Aorta (tissue), 5 donors: ENCODE results near the gene CD79A. TPM values are rescaled to one million over a fixed set of nuclear protein-coding genes. Genes with fewer than 3 reads are reported as not detected.

Experiments used
- ATAC-seq: fragments of 200-7000 bp; cut with Tn5 transposase; one replicate; pipeline ENCODE4 v1.9.1; 2022; ENCODE audit warnings: moderate library complexity; ENCODE audit not compliant: low FRiP score
- DNase-seq, 2 donors: peaks; one replicate each; pipeline ENCODE4 v3.0.0-alpha.2; 2020
- H3K27ac ChIP-seq, 2 donors: one replicate each; pipeline ENCODE4 v1.5.1; 2013; ENCODE audit warnings: low read length in 2 of 2, mild to moderate bottlenecking in 2 of 2, moderate library complexity in 2 of 2, control low read depth in 1 of 2, inconsistent platforms in 1 of 2, low read depth in 1 of 2
- H3K27me3 ChIP-seq, 2 donors: one replicate each; pipeline ENCODE4 v1.6.1; 2013; ENCODE audit warnings: control low read depth in 1 of 2, low read length in 1 of 2, mild to moderate bottlenecking in 1 of 2, moderate library complexity in 1 of 2; ENCODE audit not compliant: insufficient read depth in 2 of 2, control insufficient read depth in 1 of 2
- H3K36me3 ChIP-seq, 2 donors: one replicate each; pipeline ENCODE4 v1.6.1; 2013; ENCODE audit warnings: control low read depth in 1 of 2, low read length in 1 of 2, mild to moderate bottlenecking in 1 of 2; ENCODE audit not compliant: insufficient read depth in 2 of 2, control insufficient read depth in 1 of 2
- H3K4me1 ChIP-seq, 2 donors: one replicate each; pipeline ENCODE4 v1.6.1; 2013; ENCODE audit warnings: low read length in 2 of 2, control low read depth in 1 of 2, mild to moderate bottlenecking in 1 of 2, moderate library complexity in 1 of 2; ENCODE audit not compliant: insufficient read depth in 2 of 2, control insufficient read depth in 1 of 2
- H3K4me3 ChIP-seq, 2 donors: one replicate each; pipeline ENCODE4 v1.5.1; 2013; ENCODE audit warnings: low read length in 2 of 2, control low read depth in 1 of 2, mild to moderate bottlenecking in 1 of 2
- H3K9me3 ChIP-seq: one replicate; pipeline ENCODE4 v1.6.1; 2013; ENCODE audit warnings: mild to moderate bottlenecking, low read length; ENCODE audit not compliant: control insufficient read depth
- WGBS, 2 donors: extraction: QIAGEN DNeasy Blood & Tissue Kit; methylation state at CpG; one replicate each; pipeline ENCODE4 v1.1.7; 2013; 5-methylcytosine and 5-hydroxymethylcytosine counted together
- intact Hi-C, 2 donors: fragments of 100-400 bp; cut with DNase I; formaldehyde crosslinking; loops; one replicate each; pipeline versions ENCODE4 v1.14.2 to v1.15.0; 2022
- polyA plus RNA-seq, 2 donors: library from polyadenylated mRNA; stranded (reverse); fragments of 200-250 nt; gene quantifications; one replicate each; pipeline ENCODE4 v1.2.3, GENCODE V29; 2013
- total RNA-seq, 2 donors: library from RNA; stranded (reverse); fragmentation: NEBNext Ultra II Directional; extraction: Animal tissue kit (Norgen Biotek cat#: 25700); gene quantifications; one replicate each; pipeline ENCODE4 v1.2.1, GENCODE V29; 2021
- donor health status: healthy with polysubstance abuse.
- donor health status: Bipolar disorder and iron deficiency.
- donor health status: DM: no; HTN: no; CAD: no.
- donor health status: DM: no; HTN: no; CAD: no.
- donor health status: DM: yes; HTN: yes; CAD: no.

The CD79A gene
- total and polyA plus RNA-seq, 4 donors: 0.49 to 1.3 (median 0.79) TPM

- Histone ChIP-seq H3K4me1 (no peaks in the 10 kb centered on the region), H3K27me3 (peaks cover 0 to 2% of the 10 kb centered on the region in 2 donors), H3K9me3 (no peaks in the 10 kb centered on the region), H3K4me3 (no peak overlapping the region), H3K27ac (no peak overlapping the region), H3K36me3 (no peaks in the 10 kb centered on the region)
- intact Hi-C loops: no loop called here
- WGBS, 2 donors: 53 to 54% methylated on average over 12 of the region's 12 CpGs
- ATAC-seq: peak; percentile 12
- DNase-seq: no peak
Measured at GRCh38 chr19:41917676-41918075, 40.6 kb downstream of the CD79A start.

GRCh38 chr19:41918095-41918494 is 41.0 kb downstream of the CD79A start:
- H3K27me3 ChIP-seq: peaks cover 0 to 2% of the 10 kb centered on the region in 2 donors

GRCh38 chr19:41918653-41919244 is 41.7 kb downstream of the CD79A start:
- Histone ChIP-seq H3K4me3 (no peak overlapping the region), H3K27ac (no peak overlapping the region), H3K27me3 (peaks cover 0 to 2% of the 10 kb centered on the region in 2 donors), H3K9me3 (no peaks in the 10 kb centered on the region), H3K4me1 (no peaks in the 10 kb centered on the region), H3K36me3 (no peaks in the 10 kb centered on the region)
- intact Hi-C loops: no loop called here
- ATAC-seq (no peak), DNase-seq (no peak)
- 86 to 88% methylated on average over 5 of the region's 5 CpGs for WGBS, 2 donors

More at GRCh38 chr19:41918095-41918494, 41.0 kb downstream of the CD79A start:
- WGBS, 2 donors: 86 to 90% methylated on average over 6 of the region's 6 CpGs
- no peak overlapping the region for H3K4me3 ChIP-seq
- H3K9me3 ChIP-seq: no peaks in the 10 kb centered on the region
- ATAC-seq (no peak), DNase-seq (no peak)
- H3K4me1 ChIP-seq: no peaks in the 10 kb centered on the region
- intact Hi-C loops: no loop called here
- no peak overlapping the region for H3K27ac ChIP-seq
- no peaks in the 10 kb centered on the region for H3K36me3 ChIP-seq

- ATAC-seq: no peak
- no peaks in the 10 kb centered on the region for H3K9me3 ChIP-seq
- peaks cover 0 to 2% of the 10 kb centered on the region in 2 donors for H3K27me3 ChIP-seq
- H3K4me1 ChIP-seq: no peaks in the 10 kb centered on the region
- intact Hi-C loops: no loop called here
- H3K4me3 ChIP-seq: no peak overlapping the region
- no peak overlapping the region for H3K27ac ChIP-seq
- 86 to 92% methylated on average over 33 of the region's 33 CpGs for WGBS, 2 donors
- H3K36me3 ChIP-seq: no peaks in the 10 kb centered on the region
- no peak for DNase-seq
Measured at GRCh38 chr19:41919948-41920712, 43.1 kb downstream of the CD79A start.

GRCh38 chr19:41920882-41921576 is 44.0 kb downstream of the CD79A start:
- Histone ChIP-seq H3K9me3 (peaks cover 1% of the 10 kb centered on the region), H3K4me1 (no peaks in the 10 kb centered on the region), H3K36me3 (no peaks in the 10 kb centered on the region), H3K27ac (no peak overlapping the region), H3K4me3 (no peak overlapping the region), H3K27me3 (peaks cover 0 to 1% of the 10 kb centered on the region in 2 donors)
- DNase-seq: no peak
- ATAC-seq: no peak
- 6 to 9% methylated on average over 26 of the region's 26 CpGs for WGBS, 2 donors
- intact Hi-C loops: no loop called here

- ATAC-seq: no peak
- no peaks in the 10 kb centered on the region for H3K36me3 ChIP-seq
- intact Hi-C loops: no loop called here
- DNase-seq: no peak
- H3K9me3 ChIP-seq: peaks cover 5% of the 10 kb centered on the region
- no peak overlapping the region for H3K27ac ChIP-seq
- no peaks in the 10 kb centered on the region for H3K4me1 ChIP-seq
- no peaks in the 10 kb centered on the region for H3K27me3 ChIP-seq
- WGBS, 2 donors: 7 to 12% methylated on average over 13 to 22 of the region's 22 CpGs
- H3K4me3 ChIP-seq: no peak overlapping the region
Measured at GRCh38 chr19:41921577-41922576, 44.8 kb downstream of the CD79A start.

GRCh38 chr19:41922585-41922984 is 45.5 kb downstream of the CD79A start:
- 5 to 13% methylated on average over 13 to 18 of the region's 18 CpGs for WGBS, 2 donors
- intact Hi-C loops: no loop called here
- H3K4me1 ChIP-seq: no peaks in the 10 kb centered on the region
- no peak overlapping the region for H3K4me3 ChIP-seq
- H3K9me3 ChIP-seq: peaks cover 5% of the 10 kb centered on the region
- H3K27me3 ChIP-seq: no peaks in the 10 kb centered on the region
- no peak for ATAC-seq
- DNase-seq: no peak
- H3K27ac ChIP-seq: no peak overlapping the region
- H3K36me3 ChIP-seq: no peaks in the 10 kb centered on the region
